A549 (cell line): ENCODE results near the gene RTL1. TPM values are rescaled to one million over a fixed set of nuclear protein-coding genes. Genes with fewer than 3 reads are reported as not detected.

Experiments
- ATAC-seq, 2 experiments: fragments of 200-7000 bp in 1 of 2; fragments of >200 bp in 1 of 2; cut with Nextera tagmentation in 1 of 2; cut with Tn5 transposase in 1 of 2; 3 replicates each; pipeline versions ENCODE4 v1.8.0 to v1.9.1; 2018 to 2020; ENCODE audit warnings: mild to moderate bottlenecking in 1 of 2, moderate library complexity in 1 of 2
- CTCF ChIA-PET: fragments of 300-600 bp; sonication (Branson Sonifier 250); formaldehyde crosslinking; extraction: SDS; loops from one replicate; lab custom pipeline; 2021; ENCODE audit warnings: antibody characterized with exemption, inconsistent platforms; lab: Yijun Ruan, JAX
- POLR2A ChIA-PET: fragments of 350-600 bp; formaldehyde crosslinking; extraction: SDS; loops from one replicate; lab custom pipeline; 2021; ENCODE audit warnings: antibody characterized with exemption, inconsistent platforms; lab: Yijun Ruan, JAX
- DNase-seq, 2 experiments: peaks; one replicate each; pipeline versions ENCODE4 v3.0.0 to v3.0.0-alpha.2; 2011 to 2016; ENCODE audit warnings: low read depth in 1 of 2, low spot score in 1 of 2
- FAIRE-seq: peaks from 2 replicates; lab custom pipeline; 2011; peaks lifted over from hg19 to GRCh38; lab: Jason Lieb, UNC
- H3K27ac ChIP-seq, 2 experiments: fragments of >200 bp; sonication (Bioruptor Twin); formaldehyde crosslinking; 3 replicates each; pipeline ENCODE4 v1.5.1; 2016 to 2017
- H3K4me1 ChIP-seq: fragments of >200 bp; sonication (Bioruptor Twin); formaldehyde crosslinking; 3 replicates; pipeline ENCODE4 v1.6.1; 2016
- H3K4me2 ChIP-seq: fragments of >200 bp; sonication (Bioruptor Twin); formaldehyde crosslinking; 3 replicates; pipeline ENCODE4 v1.6.1; 2016
- H3K4me3 ChIP-seq: fragments of >200 bp; sonication (Bioruptor Twin); formaldehyde crosslinking; 3 replicates; pipeline ENCODE4 v1.5.1; 2016
- H3K9me3 ChIP-seq: fragments of >200 bp; sonication (Bioruptor Twin); formaldehyde crosslinking; 3 replicates; pipeline ENCODE4 v1.6.1; 2016
- BHLHE40 ChIP-seq: IDR thresholded peaks from 2 replicates; pipeline ENCODE4 v1.6.1; 2012; ENCODE audit warnings: low read depth, low read length, inconsistent platforms
- E2F6 ChIP-seq: IDR thresholded peaks from 2 replicates; pipeline ENCODE4 v1.6.1; 2012; ENCODE audit warnings: low read depth, borderline replicate concordance
- GATA3 ChIP-seq: IDR thresholded peaks from 2 replicates; pipeline ENCODE4 v1.6.1; 2012; ENCODE audit warnings: borderline replicate concordance
- HEYL ChIP-seq: fragments of 250-450 bp; sonication (Bioruptor Pico); IDR thresholded peaks from 2 replicates; pipeline ENCODE4 v1.8.0; 2021; ENCODE audit warnings: mild to moderate bottlenecking, moderate library complexity
- HOXA7 ChIP-seq: fragments of 250-450 bp; sonication (Bioruptor Pico); IDR thresholded peaks from 2 replicates; pipeline ENCODE4 v1.5.0; 2020; ENCODE audit warnings: mild to moderate bottlenecking, moderate library complexity
- JUN ChIP-seq, 2 experiments: fragments of >200 bp; sonication (Bioruptor Twin); formaldehyde crosslinking; IDR thresholded peaks; 2 replicates in 1 of 2; 3 replicates in 1 of 2; pipeline ENCODE4 v1.6.1; 2016 to 2017
- KDM1A ChIP-seq: fragments of 200-600 bp; sonication (generic); IDR thresholded peaks from 2 replicates; pipeline ENCODE4 v1.6.1; 2016; ENCODE audit warnings: low read depth, mild to moderate bottlenecking
- KDM5A ChIP-seq: fragments of 200-600 bp; sonication (generic); IDR thresholded peaks from 2 replicates; pipeline ENCODE4 v1.6.1; 2016; ENCODE audit warnings: antibody characterized with exemption, mild to moderate bottlenecking
- NPAS2 ChIP-seq: fragments of 250-450 bp; sonication (Bioruptor Pico); IDR thresholded peaks from 2 replicates; pipeline ENCODE4 v1.8.0; 2022; ENCODE audit warnings: mild to moderate bottlenecking, moderate library complexity, borderline replicate concordance
- NR3C1 ChIP-seq: fragments of >200 bp; sonication (Bioruptor Twin); formaldehyde crosslinking; IDR thresholded peaks from 3 replicates; pipeline ENCODE4 v1.6.1; 2017
- PBX3 ChIP-seq: IDR thresholded peaks from 2 replicates; pipeline ENCODE4 v1.6.1; 2012
- POLR2A ChIP-seq: IDR thresholded peaks from 2 replicates; pipeline ENCODE4 v1.6.1; 2012; ENCODE audit warnings: mild to moderate bottlenecking, low read length
- RAD21 ChIP-seq, 2 experiments: fragments of >200 bp in 1 of 2; sonication (Bioruptor Twin) in 1 of 2; formaldehyde crosslinking in 1 of 2; IDR thresholded peaks in 1 of 2; conservative IDR thresholded peaks in 1 of 2; 2 replicates in 1 of 2; 3 replicates in 1 of 2; pipeline ENCODE4 v1.6.1; 2012 to 2018; ENCODE audit warnings: inconsistent platforms in 1 of 2
- RFX5 ChIP-seq: fragments of 450-650 bp; IDR thresholded peaks from 2 replicates; pipeline ENCODE4 v1.7.1; 2014; ENCODE audit warnings: antibody characterized with exemption, mild to moderate bottlenecking, moderate library complexity
- RNF2 ChIP-seq: fragments of 200-600 bp; sonication (generic); IDR thresholded peaks from 2 replicates; pipeline ENCODE4 v1.6.1; 2016; ENCODE audit warnings: low read depth, mild to moderate bottlenecking, antibody characterized with exemption, moderate library complexity, borderline replicate concordance
- SMC3 ChIP-seq: fragments of >200 bp; sonication (Bioruptor Twin); formaldehyde crosslinking; IDR thresholded peaks from 3 replicates; pipeline ENCODE4 v1.6.1; 2018; ENCODE audit warnings: inconsistent platforms
- ZFP36 ChIP-seq: fragments of 450-650 bp; IDR thresholded peaks from 2 replicates; pipeline ENCODE4 v1.6.1; 2014; ENCODE audit warnings: borderline replicate concordance; ENCODE audit not compliant: partially characterized antibody
- WGBS: methylation state at CpG from one replicate; pipeline ENCODE4 v1.1.6; 2017; ENCODE audit errors: missing lambda C conversion rate; 5-methylcytosine and 5-hydroxymethylcytosine counted together
- polyA plus RNA-seq, 4 experiments: library from polyadenylated mRNA; depleted of rRNA in 3 of 4; stranded (reverse); fragments of >200 nt; fragmentation: RNase III in 1 of 4; extraction: RNeasy Plus Mini Kit Qiagen cat#74134 plus additional on column Dnase treatment in 1 of 4; gene quantifications; 2 replicates in 3 of 4; 3 replicates in 1 of 4; pipeline ENCODE4 v1.2.3, GENCODE V29; 2011 to 2017
- TF ChIP-seq, protein P1 (sequence below): fragments of >200 bp; sonication (Bioruptor Twin); formaldehyde crosslinking; IDR thresholded peaks from 2 replicates; pipeline ENCODE4 v1.6.1; 2016

RTL1 gene
- polyA plus RNA-seq, 2 of the 4 experiments (the other 2 are of a cell fraction) = 0.01 TPM; not detected in 1

DNA sequence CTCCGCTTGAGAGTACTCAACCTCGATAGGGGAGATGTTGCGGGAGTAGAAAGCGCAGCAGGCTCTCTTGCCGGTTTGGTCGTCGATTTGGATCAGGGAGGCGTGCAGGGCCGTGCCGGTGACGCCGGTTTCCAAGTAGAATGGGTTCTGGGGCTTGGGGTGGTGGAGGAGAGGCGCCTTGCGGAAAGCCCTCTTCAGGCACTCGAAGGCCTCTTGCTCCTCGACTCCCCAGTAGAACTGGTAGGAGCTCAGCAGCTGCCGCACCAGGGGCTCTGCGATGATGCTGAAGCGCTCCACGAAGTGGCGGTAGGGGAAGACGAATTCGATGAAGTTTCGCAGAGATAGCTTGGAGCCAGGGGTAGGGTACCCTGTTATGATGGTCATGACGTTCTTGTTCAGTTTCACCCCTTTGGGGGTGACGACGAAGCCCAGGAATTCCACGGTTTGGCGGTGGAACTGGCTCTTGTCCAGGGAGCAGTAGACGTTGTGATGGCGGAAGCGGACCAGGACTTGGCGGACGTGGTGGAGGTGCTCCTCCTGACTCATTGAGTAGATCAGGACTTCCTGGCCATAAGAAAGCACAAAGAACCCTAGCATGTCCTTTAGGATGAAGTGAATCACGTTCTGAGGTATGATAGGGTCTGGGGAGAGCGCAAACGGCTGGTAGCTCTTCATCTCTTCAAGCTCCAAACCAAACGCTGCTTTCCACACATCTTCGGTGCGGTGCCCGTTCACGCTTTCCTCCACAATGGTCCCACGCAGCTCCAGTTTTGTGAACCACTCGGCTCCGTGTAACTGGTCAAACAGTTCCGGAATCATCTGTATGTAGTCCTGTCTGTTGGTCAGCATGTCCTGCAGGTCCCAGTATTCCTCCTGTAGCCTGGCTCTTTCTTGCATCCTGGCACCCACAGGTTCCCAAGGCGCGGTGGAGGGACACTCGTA, 21.2 kb downstream of the RTL1 start:
- ChIA-PET POLR2A (no interaction called here), CTCF (interaction anchor here (1.0 to 2.7 kb wide), 4 partner anchors 18 to 353 kb away, joined by 3 to 13 read pairs (median 4); no protein-coding TSS in a partner anchor)
- H3K4me3 ChIP-seq = no peak overlapping the region
- FAIRE-seq (no peak), ATAC-seq (no peak), DNase-seq (no peak)
- no peaks in the 10 kb centered on the region for H3K9me3 ChIP-seq
- no peak overlapping the region for H3K4me2 ChIP-seq
- WGBS = 86% methylated on average over 48 of the region's 49 CpGs
- H3K4me1 ChIP-seq = no peaks in the 10 kb centered on the region
- H3K27ac ChIP-seq = no peak overlapping the region
- TF ChIP-seq POLR2A (no peak), JUN (IDR thresholded peaks at IDR 0.05) (no peak), HOXA7 (CRISPR knock-in tag) (no peak), NPAS2 (CRISPR knock-in tag) (no peak), RNF2 (no peak), GATA3 (no peak), BHLHE40 (no peak), HEYL (CRISPR knock-in tag) (no peak), RFX5 (no peak), SMC3 (no peak), KDM1A (no peak), NR3C1 (no peak), RAD21 (conservative IDR thresholded peaks at IDR 0.05 in 1 of 2, IDR thresholded peaks at IDR 0.05 in 1 of 2) (no peak)
- TF ChIP-seq, protein P1, sequence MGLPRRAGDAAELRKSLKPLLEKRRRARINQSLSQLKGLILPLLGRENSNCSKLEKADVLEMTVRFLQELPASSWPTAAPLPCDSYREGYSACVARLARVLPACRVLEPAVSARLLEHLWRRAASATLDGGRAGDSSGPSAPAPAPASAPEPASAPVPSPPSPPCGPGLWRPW = no peak

- no peak overlapping the region for H3K27ac ChIP-seq
- CTCF ChIA-PET = interaction anchor here (1.3 to 2.7 kb wide), 2 partner anchors 19 to 31 kb away, joined by 4 to 13 read pairs; no protein-coding TSS in a partner anchor
- ATAC-seq (no peak), FAIRE-seq (no peak), DNase-seq (no peak)
- H3K4me1 ChIP-seq = no peaks in the 10 kb centered on the region
- no peak for TF ChIP-seq E2F6
- TF ChIP-seq KDM5A = no peak
- no peak for TF ChIP-seq GATA3
- TF ChIP-seq RFX5 = no peak
- no peak overlapping the region for H3K4me2 ChIP-seq
- 86% methylated on average over 25 of the region's 38 CpGs for WGBS
- H3K4me3 ChIP-seq = no peak overlapping the region
- H3K9me3 ChIP-seq = no peaks in the 10 kb centered on the region
- POLR2A ChIA-PET = no interaction called here
These were observed 22.1 kb downstream of the RTL1 start for GRCh38 chr14:100881211-100882025.

GRCh38 chr14:100880271-100881101, 23.0 kb downstream of the RTL1 start:
- POLR2A ChIA-PET = no interaction called here
- FAIRE-seq = no peak
- TF ChIP-seq ZFP36 (no peak), PBX3 (no peak)
- TF ChIP-seq, all 56 proteins: peak for 0
- H3K4me1 ChIP-seq = no peaks in the 10 kb centered on the region
- CTCF ChIA-PET = interaction anchor here (1.3 to 2.7 kb wide), 2 partner anchors 20 to 30 kb away, joined by 4 to 13 read pairs; no protein-coding TSS in a partner anchor
- no peak for DNase-seq
- no peak overlapping the region for H3K4me3 ChIP-seq
- no peaks in the 10 kb centered on the region for H3K9me3 ChIP-seq
- 88% methylated on average over 20 of the region's 34 CpGs for WGBS
- no peak for ATAC-seq
- no peak overlapping the region for H3K4me2 ChIP-seq
- H3K27ac ChIP-seq = no peak overlapping the region
